Measurements from ENCODE around the gene AGK.
"Not testable (repeated sequence)": the region's sequence is repeated elsewhere in the genome, so short reads cannot be mapped to it uniquely, and the experiment has no call there.

Gene AGK

DNA sequence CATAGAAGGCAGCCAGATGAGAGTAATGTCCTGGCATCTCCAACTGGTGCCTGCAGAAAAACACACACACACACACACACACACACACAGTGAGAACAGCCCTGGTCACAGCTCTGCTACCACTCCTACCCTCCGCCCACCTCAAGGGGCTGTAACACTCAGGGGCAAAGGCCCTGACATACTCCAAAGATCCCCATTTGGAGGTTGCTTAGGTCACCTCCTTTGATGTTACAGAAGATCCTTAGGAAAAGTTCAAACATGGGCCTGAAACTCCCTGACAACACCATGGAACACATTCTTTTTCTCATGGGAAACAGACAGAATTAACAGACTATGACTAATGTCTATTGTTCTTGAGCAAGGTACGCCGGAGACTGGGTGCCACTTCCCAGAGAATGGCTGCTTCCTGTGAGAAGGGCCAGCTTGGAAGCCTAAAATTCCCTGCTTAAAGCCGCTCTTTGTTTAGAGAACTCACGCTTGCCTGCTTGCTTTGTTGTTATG is 123.0 kb downstream of the AGK start:
- in situ Hi-C loops (cut with HindIII; ENCODE audit: low sequenced_read_pairs): no loop called here

- in situ Hi-C loops (cut with HindIII; ENCODE audit: low sequenced_read_pairs): no loop called here
Observed at GRCh38 chr7:141674702-141675101, 123.5 kb downstream of the AGK start.

- in situ Hi-C loops (cut with HindIII; ENCODE audit: low sequenced_read_pairs): no loop called here
Observed at GRCh38 chr7:141675436-141676215, 124.4 kb downstream of the AGK start.

GRCh38 chr7:141676618-141677017 is 125.4 kb downstream of the AGK start:
- in situ Hi-C loops (cut with HindIII; ENCODE audit: low sequenced_read_pairs): no loop called here

DNA sequence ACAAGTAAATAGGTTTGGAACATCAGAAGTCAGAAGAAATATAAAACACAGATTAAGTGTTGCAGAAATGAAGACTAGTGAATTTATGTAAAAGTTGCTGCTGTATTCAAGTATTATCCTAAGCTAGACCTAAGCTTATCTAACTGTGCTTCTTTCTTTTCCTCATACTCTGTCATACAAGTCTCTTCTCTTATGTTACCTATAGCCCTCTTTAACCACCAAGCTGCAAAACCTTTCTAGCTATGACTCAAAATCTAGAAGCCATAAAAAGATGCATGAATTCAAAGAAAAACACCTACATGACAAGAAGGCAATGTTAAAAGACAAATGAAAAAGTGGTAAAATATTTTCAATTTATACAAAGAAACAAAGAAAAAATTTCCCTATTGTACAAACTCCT is 127.8 kb downstream of the AGK start:
- in situ Hi-C loops (cut with HindIII; ENCODE audit: low sequenced_read_pairs): no loop called here

DNA sequence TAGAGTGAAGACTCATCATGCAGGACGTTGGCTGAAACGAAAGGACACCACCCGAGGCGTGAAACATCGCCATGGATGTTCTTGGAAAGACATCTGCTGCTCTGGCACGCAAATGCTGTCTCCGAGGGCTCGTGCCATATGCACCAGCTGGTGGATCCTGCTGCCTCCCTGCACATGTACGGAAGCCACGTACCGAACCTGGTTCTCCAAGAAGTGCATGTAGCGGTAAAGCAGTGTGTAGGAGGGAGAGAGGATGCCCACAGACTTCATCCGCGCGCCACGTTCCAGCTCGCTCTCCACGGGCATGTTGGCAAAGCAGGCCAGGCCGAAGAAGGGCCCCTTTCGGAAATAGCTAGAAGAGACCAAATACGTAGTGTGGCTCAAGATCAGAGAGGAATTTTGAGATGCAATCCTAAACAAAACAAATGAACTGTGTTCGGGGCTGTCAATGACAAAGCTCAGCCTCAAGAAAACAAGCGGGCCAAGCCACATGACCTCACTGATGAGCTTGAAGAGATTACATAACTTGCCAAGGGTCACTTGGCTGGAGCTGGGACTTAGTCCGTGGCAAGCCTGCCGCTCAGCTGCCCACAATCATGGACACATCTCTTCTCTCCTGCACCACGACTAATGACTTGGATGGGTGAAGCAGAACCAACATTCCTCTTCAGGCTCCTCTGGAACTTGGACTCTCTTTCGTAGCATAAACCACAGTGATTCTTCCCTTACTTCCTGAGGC is 134.2 kb downstream of the AGK start:
- in situ Hi-C loops (cut with HindIII; ENCODE audit: low sequenced_read_pairs): no loop called here

- in situ Hi-C loops (cut with HindIII; ENCODE audit: low sequenced_read_pairs): no loop called here
Observed at GRCh38 chr7:141686074-141686473, 134.9 kb downstream of the AGK start.

GRCh38 chr7:141686670-141687069 is 135.5 kb downstream of the AGK start:
- in situ Hi-C loops (cut with HindIII; ENCODE audit: low sequenced_read_pairs): no loop called here

DNA sequence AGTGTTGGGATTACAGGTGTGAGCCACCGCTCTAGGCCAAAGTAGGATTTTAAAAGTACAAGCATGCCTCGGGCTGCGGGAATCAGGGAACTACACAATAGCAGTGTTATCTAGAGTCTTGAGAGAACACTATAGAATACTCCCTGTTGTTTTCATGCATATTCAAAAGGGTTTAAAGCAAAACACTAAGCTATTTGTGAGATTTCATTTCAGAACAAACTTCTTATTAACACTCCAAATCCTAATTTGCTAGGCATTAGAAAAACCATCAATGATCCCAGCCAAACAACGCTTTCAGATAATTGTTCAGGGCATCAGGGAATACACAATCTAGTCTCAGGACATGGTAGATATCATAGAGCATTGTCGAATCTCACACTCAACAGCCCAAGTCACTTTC is 136.8 kb downstream of the AGK start:
- in situ Hi-C loops (cut with HindIII; ENCODE audit: low sequenced_read_pairs): no loop called here

DNA sequence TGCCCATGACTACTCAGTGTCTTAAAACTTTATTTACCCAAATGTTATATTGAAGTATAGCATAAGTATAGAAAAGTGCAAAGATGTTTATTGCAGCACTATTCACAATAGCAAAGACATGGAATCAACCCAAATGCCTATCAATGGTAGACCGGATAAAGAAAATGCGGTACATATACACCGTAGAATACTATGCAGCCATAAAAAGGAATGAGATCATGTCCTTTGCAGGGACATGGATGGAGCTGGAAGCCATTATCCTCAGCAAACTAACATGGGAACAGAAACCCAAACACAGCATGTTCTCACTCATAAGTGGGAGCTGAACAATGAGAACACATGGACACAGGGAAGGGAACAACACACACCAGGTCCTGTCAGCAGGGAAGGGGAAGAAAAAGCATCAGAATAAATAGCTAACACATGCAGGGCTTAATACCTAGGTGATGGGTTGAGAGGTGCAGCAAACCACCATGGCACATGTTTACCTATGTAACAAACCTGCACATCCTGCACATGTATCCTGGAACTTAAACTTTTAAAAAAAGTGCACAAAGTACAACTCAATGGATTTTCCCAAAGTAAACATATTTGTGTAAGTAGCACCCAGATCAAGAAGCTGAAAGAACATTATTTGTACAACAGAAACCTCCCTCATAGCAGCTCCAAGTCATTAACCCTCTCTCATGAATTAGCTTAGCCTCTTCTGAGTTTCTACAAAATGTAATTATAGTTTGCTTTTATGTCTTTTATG is 138.0 kb downstream of the AGK start:
- in situ Hi-C loops (cut with HindIII; ENCODE audit: low sequenced_read_pairs): not testable (repeated sequence)

DNA sequence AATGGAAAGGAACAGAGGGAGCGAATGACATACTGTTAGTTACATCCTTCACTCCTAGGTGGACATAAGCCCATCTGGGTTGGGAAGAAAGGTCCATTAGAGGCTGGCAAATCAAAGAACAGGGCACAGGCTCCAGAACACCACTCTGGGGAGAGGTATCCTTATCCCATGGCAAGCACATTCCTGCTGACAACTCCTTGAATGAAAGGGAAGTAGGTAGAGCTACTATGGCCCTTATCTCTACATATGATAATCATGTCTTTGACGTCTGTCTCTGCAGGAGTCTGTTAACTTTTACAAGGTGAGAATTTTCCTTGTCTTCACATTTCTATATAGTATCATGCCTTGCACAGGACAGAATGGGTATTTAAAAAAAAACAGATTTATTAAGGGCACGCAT is 140.3 kb downstream of the AGK start:
- in situ Hi-C loops (cut with HindIII; ENCODE audit: low sequenced_read_pairs): no loop called here

GRCh38 chr7:141691961-141692360 is 140.8 kb downstream of the AGK start:
- in situ Hi-C loops (cut with HindIII; ENCODE audit: low sequenced_read_pairs): no loop called here

- in situ Hi-C loops (cut with HindIII; ENCODE audit: low sequenced_read_pairs): no loop called here
Observed at GRCh38 chr7:141693082-141693481, 141.9 kb downstream of the AGK start.

DNA sequence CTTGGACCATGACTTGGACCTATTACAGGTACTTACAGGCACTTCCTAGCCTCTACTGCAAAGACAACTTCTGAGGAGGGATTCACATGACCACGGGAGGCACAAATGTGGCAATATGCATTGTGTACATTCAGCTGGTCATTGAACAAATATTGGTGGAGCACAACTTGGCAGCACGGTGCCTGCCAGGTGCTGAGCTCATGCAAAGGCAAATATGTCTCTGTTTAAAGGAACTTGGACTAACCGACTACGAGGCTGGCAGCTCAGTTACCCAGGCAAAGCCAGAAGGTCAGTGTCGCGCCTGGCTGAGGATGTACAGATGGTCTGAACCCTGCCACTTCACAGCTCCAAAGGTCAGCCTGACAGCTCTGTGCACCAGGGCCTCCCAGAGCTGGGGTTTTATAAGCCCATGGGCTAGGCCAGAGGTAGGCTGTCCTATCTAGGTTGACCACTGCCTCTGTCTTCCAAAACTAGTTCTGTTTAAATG is 144.6 kb downstream of the AGK start:
- in situ Hi-C loops (cut with HindIII; ENCODE audit: low sequenced_read_pairs): no loop called here

DNA sequence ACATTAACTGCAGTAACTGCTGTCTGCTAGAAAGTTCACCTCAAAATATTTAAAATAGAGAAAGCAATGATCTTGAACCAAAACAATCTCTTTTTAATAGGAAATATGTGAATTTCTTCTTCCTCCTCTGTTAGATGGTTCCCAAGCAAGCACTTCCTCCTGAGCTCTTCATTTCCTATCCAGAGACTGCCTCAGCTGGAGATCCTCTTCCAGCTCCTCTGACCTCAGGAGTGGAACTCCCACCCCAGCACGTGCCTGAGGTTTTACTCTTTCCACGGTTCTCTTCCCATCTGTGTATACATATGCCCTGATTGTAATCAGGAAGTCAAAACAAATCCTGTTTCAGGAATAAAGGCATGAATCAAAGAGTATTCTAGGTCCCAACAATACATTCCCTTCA is 145.1 kb downstream of the AGK start:
- in situ Hi-C loops (cut with HindIII; ENCODE audit: low sequenced_read_pairs): no loop called here

DNA sequence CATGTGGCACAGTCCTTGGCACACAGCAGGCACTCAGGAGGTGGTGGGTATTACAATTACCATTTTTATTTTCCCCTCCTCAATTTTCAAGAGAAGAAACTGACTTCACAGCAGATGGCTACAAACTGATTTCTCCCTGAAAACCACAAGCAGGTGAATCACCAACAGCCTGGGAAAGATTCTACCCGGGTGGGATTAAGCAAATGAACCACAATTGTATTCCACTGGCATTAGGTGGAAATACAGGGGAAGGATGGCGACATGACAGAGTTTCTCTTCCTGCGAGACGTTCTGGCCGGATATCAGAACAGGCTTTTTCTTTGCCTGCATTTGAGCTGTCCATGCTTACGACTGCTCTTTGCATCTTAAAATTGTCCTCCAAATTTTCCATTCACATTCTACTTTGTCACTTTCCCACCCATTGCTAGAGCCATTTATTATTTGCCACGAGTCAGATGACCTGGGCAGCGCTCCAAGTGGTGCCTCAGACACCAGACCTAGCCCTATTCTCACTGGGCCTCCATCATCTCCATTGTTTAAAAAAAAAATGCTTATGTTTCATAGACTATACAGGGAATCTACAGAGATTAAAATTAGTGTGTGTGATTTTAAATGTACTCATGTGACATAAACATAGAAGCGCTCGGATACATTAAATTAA is 146.1 kb downstream of the AGK start:
- in situ Hi-C loops (cut with HindIII; ENCODE audit: low sequenced_read_pairs): no loop called here

GRCh38 chr7:141698247-141699015 is 147.2 kb downstream of the AGK start:
- in situ Hi-C loops (cut with HindIII; ENCODE audit: low sequenced_read_pairs): no loop called here

DNA sequence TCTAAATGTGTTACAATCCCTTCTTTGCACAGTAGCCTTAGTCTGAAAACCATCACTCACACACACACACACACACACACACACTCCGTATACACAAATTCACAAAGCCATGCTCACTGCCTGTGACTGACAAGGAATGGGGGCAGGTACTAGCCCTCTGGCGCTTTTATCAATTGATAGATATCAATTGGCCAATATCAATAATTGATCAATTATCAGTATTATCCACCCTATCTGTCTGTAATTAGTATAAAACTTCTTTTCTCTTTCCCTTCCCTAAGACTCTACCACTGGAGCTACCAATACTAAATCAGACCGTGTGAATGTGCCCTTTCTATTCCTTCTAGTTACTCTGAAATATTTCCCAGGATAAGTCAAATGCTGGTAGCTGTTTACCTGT is 148.7 kb downstream of the AGK start:
- in situ Hi-C loops (cut with HindIII; ENCODE audit: low sequenced_read_pairs): no loop called here

DNA sequence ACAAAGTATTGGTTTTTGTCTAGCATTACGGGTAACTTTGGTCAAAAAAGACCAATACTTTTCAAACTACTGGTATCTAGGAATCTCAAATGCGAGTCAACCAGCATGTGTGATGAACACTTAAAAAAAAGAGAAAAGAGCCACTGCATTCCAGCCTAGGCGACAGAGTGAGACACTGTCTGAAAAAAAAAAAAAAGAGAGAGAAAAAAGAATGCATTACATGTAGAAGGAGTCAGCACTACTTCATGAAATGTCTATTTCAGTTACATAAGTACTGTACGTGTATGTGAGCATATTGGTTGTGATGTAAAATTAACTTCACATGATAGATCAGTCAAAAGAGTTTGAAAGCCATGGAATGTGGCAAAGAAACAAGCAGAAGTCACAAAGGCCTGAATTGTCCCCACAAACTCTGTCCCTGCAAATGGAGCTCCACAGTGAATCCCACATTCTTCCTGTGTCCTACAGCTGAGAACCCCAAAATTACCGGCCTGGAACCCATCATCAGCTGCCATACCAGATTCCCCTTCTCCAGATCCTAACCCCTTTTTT is 149.2 kb downstream of the AGK start:
- in situ Hi-C loops (cut with HindIII; ENCODE audit: low sequenced_read_pairs): no loop called here

DNA sequence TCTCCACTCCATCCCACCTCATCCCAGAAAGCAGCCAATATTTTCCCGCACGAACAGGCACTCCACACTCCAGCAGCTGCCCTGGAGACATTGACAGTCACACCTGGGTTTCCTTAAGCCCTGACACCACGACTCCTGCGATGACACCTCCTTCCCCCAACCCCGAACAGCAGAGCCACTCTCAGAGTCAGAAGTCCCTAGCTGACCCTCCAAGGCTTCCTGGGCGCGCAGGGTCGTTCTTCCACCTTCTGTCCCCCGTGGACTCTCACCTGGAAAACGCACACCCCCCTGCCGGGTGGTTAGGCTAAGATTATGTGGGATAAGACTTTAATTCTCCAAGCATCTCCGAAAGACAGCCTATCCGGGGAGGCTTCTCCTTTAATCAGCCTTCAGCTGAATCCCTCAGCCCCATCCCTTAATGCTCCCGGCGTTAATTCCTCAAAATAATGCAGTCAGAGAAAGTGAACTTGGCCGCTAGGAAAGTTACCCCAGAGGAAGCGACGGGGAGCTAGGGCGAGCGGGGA is 149.7 kb downstream of the AGK start:
- in situ Hi-C loops (cut with HindIII; ENCODE audit: low sequenced_read_pairs): no loop called here
